Activated CD4-positive, alpha-beta T cell treated with anti-CD3 and anti-CD28 coated beads, Interleukin-2, amount 50 U/mL, for 24 hours (primary cell): ENCODE measurements around the gene SARS1.
"Not testable (repeated sequence)": the region's sequence is repeated elsewhere in the genome, so short reads cannot be mapped to it uniquely, and the experiment has no call there.

ENCODE experiments used
- DNase-seq, 2 donors: peaks; one replicate each; pipeline ENCODE4 v3.0.0-alpha.2; 2020; ENCODE audit warnings: low read depth in 1 of 2, low spot score in 1 of 2

SARS1 gene

GRCh38 chr1:109213824-109214693 lies at the start of gene SARS1:
TSS of gene SARS1 (plus strand) at chr1:109213918. CDS start at chr1:109213993, 75 bp downstream.
- peak; percentile 77 to 83 for DNase-seq

GRCh38 chr1:109164538-109164937 lies 49.2 kb upstream of the SARS1 start:
- no peak for DNase-seq

- DNase-seq: no peak
Measured at GRCh38 chr1:109167001-109167506, 46.7 kb upstream of the SARS1 start.

- no peak for DNase-seq
Measured at GRCh38 chr1:109170035-109170764, 43.5 kb upstream of the SARS1 start.

- no peak for DNase-seq
Measured at GRCh38 chr1:109171646-109172045, 42.1 kb upstream of the SARS1 start.

- not testable (repeated sequence) for DNase-seq
Measured at GRCh38 chr1:109176349-109176748, 37.4 kb upstream of the SARS1 start.

- not testable (repeated sequence) for DNase-seq
Measured at GRCh38 chr1:109180715-109181084, 33.0 kb upstream of the SARS1 start.

GRCh38 chr1:109181085-109181806 lies 32.5 kb upstream of the SARS1 start:
- DNase-seq: no peak

GRCh38 chr1:109181807-109182163 lies 31.9 kb upstream of the SARS1 start:
- DNase-seq: no peak

- no peak for DNase-seq
Measured at GRCh38 chr1:109183058-109183738, 30.5 kb upstream of the SARS1 start.

- no peak for DNase-seq
Measured at GRCh38 chr1:109184687-109185086, 29.0 kb upstream of the SARS1 start.

- no peak for DNase-seq
Measured at GRCh38 chr1:109185357-109185756, 28.4 kb upstream of the SARS1 start.

- no peak for DNase-seq
Measured at GRCh38 chr1:109185990-109186732, 27.6 kb upstream of the SARS1 start.

- no peak for DNase-seq
Measured at GRCh38 chr1:109186733-109187086, 27.0 kb upstream of the SARS1 start.

GRCh38 chr1:109187127-109187526 lies 26.6 kb upstream of the SARS1 start:
- DNase-seq: no peak

GRCh38 chr1:109188200-109188599 lies 25.5 kb upstream of the SARS1 start:
- no peak for DNase-seq

GRCh38 chr1:109188781-109189180 lies 24.9 kb upstream of the SARS1 start:
- no peak for DNase-seq

- DNase-seq: no peak
Measured at GRCh38 chr1:109190189-109190588, 23.5 kb upstream of the SARS1 start.

- DNase-seq: no peak
Measured at GRCh38 chr1:109191377-109191776, 22.3 kb upstream of the SARS1 start.

- no peak for DNase-seq
Measured at GRCh38 chr1:109191891-109192290, 21.8 kb upstream of the SARS1 start.
